Measurements from ENCODE around the gene FAM98C.

Gene FAM98C

GRCh38 chr19:38420935-38421334, 18.0 kb downstream of the FAM98C start:
- peak overlapping the region; percentile 93 for H3K27ac ChIP-seq
- no peak overlapping the region for H3K4me3 ChIP-seq (ENCODE audit: low read depth in 1 of 2, low read length in 1 of 2)
- no peak for TF ChIP-seq CTCF (IDR thresholded peaks at IDR 0.05)
- H3K36me3 ChIP-seq, result peaks cover 68% of the 10 kb centered on the region
- H3K27me3 ChIP-seq, result no peaks in the 10 kb centered on the region
- H3K4me1 ChIP-seq (ENCODE audit: control insufficient read depth in 1 of 2, insufficient read depth in 1 of 2, low read depth in 1 of 2, low read length in 1 of 2), result peaks cover 71 to 73% of the 10 kb centered on the region in 2 experiments
- H3K9me3 ChIP-seq, result no peaks in the 10 kb centered on the region

- H3K9me3 ChIP-seq, result no peaks in the 10 kb centered on the region
- H3K27ac ChIP-seq, result peak overlapping the region; percentile 89
- H3K4me3 ChIP-seq (ENCODE audit: low read depth in 1 of 2, low read length in 1 of 2), result no peak overlapping the region
- no peaks in the 10 kb centered on the region for H3K27me3 ChIP-seq
- H3K4me1 ChIP-seq (ENCODE audit: control insufficient read depth in 1 of 2, insufficient read depth in 1 of 2, low read depth in 1 of 2, low read length in 1 of 2), result peaks cover 74 to 78% of the 10 kb centered on the region in 2 experiments
- H3K36me3 ChIP-seq, result peaks cover 59% of the 10 kb centered on the region
- no peak for TF ChIP-seq CTCF (IDR thresholded peaks at IDR 0.05)
Measured at GRCh38 chr19:38421856-38422255, 19.0 kb downstream of the FAM98C start.

- H3K27ac ChIP-seq, result peak overlapping the region; percentile 89
- H3K4me1 ChIP-seq (ENCODE audit: control insufficient read depth in 1 of 2, insufficient read depth in 1 of 2, low read depth in 1 of 2, low read length in 1 of 2), result peaks cover 68 to 75% of the 10 kb centered on the region in 2 experiments
Measured at GRCh38 chr19:38422438-38422837, 19.5 kb downstream of the FAM98C start.

GRCh38 chr19:38424272-38424671, 21.4 kb downstream of the FAM98C start:
- TF ChIP-seq CTCF (IDR thresholded peaks at IDR 0.05), result no peak
- Histone ChIP-seq H3K27ac (peak overlapping the region; percentile 89), H3K4me1 (ENCODE audit: control insufficient read depth in 1 of 2, insufficient read depth in 1 of 2, low read depth in 1 of 2, low read length in 1 of 2) (peaks cover 53 to 60% of the 10 kb centered on the region in 2 experiments), H3K27me3 (peaks cover 8% of the 10 kb centered on the region), H3K4me3 (ENCODE audit: low read depth in 1 of 2, low read length in 1 of 2) (peak overlapping the region; percentile 81 to 97), H3K9me3 (no peaks in the 10 kb centered on the region), H3K36me3 (peaks cover 40% of the 10 kb centered on the region)

More at GRCh38 chr19:38422438-38422837, 19.5 kb downstream of the FAM98C start:
- Histone ChIP-seq H3K9me3 (no peaks in the 10 kb centered on the region), H3K27me3 (no peaks in the 10 kb centered on the region), H3K4me3 (ENCODE audit: low read depth in 1 of 2, low read length in 1 of 2) (no peak overlapping the region), H3K36me3 (peaks cover 53% of the 10 kb centered on the region)
- no peak for TF ChIP-seq CTCF (IDR thresholded peaks at IDR 0.05)

- Histone ChIP-seq H3K9me3 (no peaks in the 10 kb centered on the region), H3K36me3 (peaks cover 29% of the 10 kb centered on the region), H3K4me1 (ENCODE audit: control insufficient read depth in 1 of 2, insufficient read depth in 1 of 2, low read depth in 1 of 2, low read length in 1 of 2) (peaks cover 45 to 51% of the 10 kb centered on the region in 2 experiments), H3K4me3 (ENCODE audit: low read depth in 1 of 2, low read length in 1 of 2) (peak overlapping the region; percentile 81 to 97), H3K27ac (peak overlapping the region; percentile 89), H3K27me3 (peaks cover 17% of the 10 kb centered on the region)
- TF ChIP-seq CTCF (IDR thresholded peaks at IDR 0.05), result no peak
Measured at GRCh38 chr19:38425222-38425809, 22.4 kb downstream of the FAM98C start.
